Activated T-cell treated with anti-CD3 and anti-CD28 coated beads, Interleukin-2, amount 50 U/mL, for 1 hour (primary cell): ENCODE results near the gene ZSWIM8.

Experiments
- DNase-seq: peaks from one replicate; pipeline ENCODE4 v3.0.0-alpha.2; 2020

Gene ZSWIM8

DNA sequence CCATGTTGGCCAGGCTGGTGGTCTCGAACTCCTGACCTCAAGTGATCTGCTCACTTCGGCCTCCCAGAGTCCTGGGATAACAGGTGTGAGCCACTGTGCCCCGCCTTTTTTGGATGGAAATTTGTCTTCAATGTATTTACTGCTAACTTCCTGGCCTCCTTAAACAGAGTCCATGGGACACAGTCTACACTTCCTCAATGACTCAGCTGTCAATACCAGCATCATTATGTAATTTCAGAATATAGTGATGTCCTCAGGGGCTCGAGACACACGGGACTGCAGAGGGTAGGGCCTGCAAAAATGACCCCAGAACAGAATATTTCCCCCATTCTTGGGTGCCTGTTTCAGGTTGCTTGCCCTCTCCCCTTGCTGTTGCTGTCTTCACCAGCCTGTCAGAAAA is 57.9 kb downstream of the ZSWIM8 start:
- DNase-seq: no peak

DNA sequence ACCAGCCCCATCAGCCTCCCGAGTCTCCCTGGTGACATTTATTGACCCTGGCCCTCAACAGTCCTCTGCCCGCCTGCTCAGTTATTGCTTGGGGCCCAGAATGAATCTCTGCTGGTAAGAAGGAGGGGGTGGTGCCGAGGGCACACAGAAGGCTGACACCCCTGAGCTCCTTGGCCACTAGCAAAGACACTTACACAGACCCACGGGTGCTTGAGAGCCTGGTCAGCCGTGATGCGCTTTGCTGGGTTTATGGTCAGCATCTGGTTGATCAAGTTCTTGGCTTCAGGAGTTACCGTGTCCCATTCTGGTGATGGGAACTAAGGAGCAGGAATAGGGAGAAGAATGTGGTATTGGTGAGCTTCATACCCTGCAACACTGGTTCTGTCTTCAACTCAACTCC is 61.6 kb downstream of the ZSWIM8 start:
- DNase-seq: no peak

GRCh38 chr10:73848821-73849489 is 63.5 kb downstream of the ZSWIM8 start:
- DNase-seq: peak; percentile 95

- DNase-seq: no peak
These were observed 64.8 kb downstream of the ZSWIM8 start for GRCh38 chr10:73850211-73850610.

- no peak for DNase-seq
These were observed 65.6 kb downstream of the ZSWIM8 start for GRCh38 chr10:73850863-73851461.
